Body of pancreas (tissue), 4 donors: ENCODE data around the gene CCDC38. TPM values are rescaled to one million over a fixed set of nuclear protein-coding genes. Genes with fewer than 3 reads are reported as not detected.

Source experiments
- ATAC-seq: fragments of 150-250 bp; one replicate; pipeline ENCODE4 v1.9.1; 2016
- DNase-seq, 4 donors: peaks; one replicate each; pipeline ENCODE4 v3.0.0-alpha.2; 2019
- H3K27ac ChIP-seq, 4 donors: fragments of 200-600 bp; sonication (generic); 1 replicate in 3 of 4; 2 replicates in 1 of 4; pipeline versions ENCODE4 v1.5.1 to v1.6.1; 2016 to 2019; ENCODE audit warnings: mild to moderate bottlenecking in 1 of 4, mixed read lengths in 1 of 4, moderate library complexity in 1 of 4
- H3K27me3 ChIP-seq, 2 donors: fragments of 200-600 bp; sonication (generic); one replicate each; pipeline ENCODE4 v1.6.0; 2016; ENCODE audit warnings: mild to moderate bottlenecking in 1 of 2
- H3K36me3 ChIP-seq, 2 donors: fragments of 200-600 bp; sonication (generic); replicated peaks in 1 of 2; 2 replicates each; pipeline ENCODE4 v1.5.1; 2016; ENCODE audit warnings: low read depth in 2 of 2; ENCODE audit not compliant: insufficient read depth in 1 of 2
- H3K4me1 ChIP-seq: fragments of 200-600 bp; sonication (generic); one replicate; pipeline ENCODE4 v1.6.0; 2016
- H3K4me3 ChIP-seq, 2 donors: fragments of 200-600 bp; sonication (generic); 1 replicate in 1 of 2; 2 replicates in 1 of 2; pipeline ENCODE4 v1.5.1; 2016 to 2019
- H3K9me3 ChIP-seq, 3 donors: fragments of 200-600 bp; sonication (generic); 1 replicate in 2 of 3; 2 replicates in 1 of 3; pipeline ENCODE4 v1.5.1; 2016
- POLR2A ChIP-seq, 3 donors: fragments of 450-650 bp; IDR thresholded peaks; one replicate each; pipeline ENCODE4 v1.6.1; 2016; ENCODE audit warnings: antibody characterized with exemption in 3 of 3, mild to moderate bottlenecking in 2 of 3
- WGBS, 2 donors: methylation state at CpG; one replicate each; pipeline ENCODE4 v1.1.5; 2017; 5-methylcytosine and 5-hydroxymethylcytosine counted together
- intact Hi-C: fragments of 100-400 bp; cut with DNase I; formaldehyde crosslinking; loops from one replicate; pipeline ENCODE4 v1.15.1; 2023
- total RNA-seq, 2 donors: library from RNA; depleted of rRNA; stranded (reverse); fragments of >200 nt; gene quantifications; one replicate each; pipeline ENCODE4 v1.1.0, GENCODE V29; 2016
- TF ChIP-seq, protein P1 (sequence below), 7 experiments: fragments of 450-650 bp in 4 of 7; fragments of 200-600 bp in 3 of 7; sonication (generic) in 3 of 7; IDR thresholded peaks; one replicate each; pipeline ENCODE4 v1.5.1; 2016 to 2019; ENCODE audit warnings: antibody characterized with exemption in 7 of 7

The CCDC38 gene
- total RNA-seq, 2 donors from 2014 or later: not detected

- 51 to 53% methylated on average over 10 of the region's 10 CpGs for WGBS, 2 donors
- Histone ChIP-seq H3K36me3 (no peaks in the 10 kb centered on the region), H3K9me3 (no peaks in the 10 kb centered on the region), H3K4me1 (peaks cover 11% of the 10 kb centered on the region), H3K4me3 (no peak overlapping the region), H3K27me3 (no peaks in the 10 kb centered on the region), H3K27ac (no peak overlapping the region)
- no peak for TF ChIP-seq POLR2A (IDR thresholded peaks at IDR 0.05)
- TF ChIP-seq, protein P1, sequence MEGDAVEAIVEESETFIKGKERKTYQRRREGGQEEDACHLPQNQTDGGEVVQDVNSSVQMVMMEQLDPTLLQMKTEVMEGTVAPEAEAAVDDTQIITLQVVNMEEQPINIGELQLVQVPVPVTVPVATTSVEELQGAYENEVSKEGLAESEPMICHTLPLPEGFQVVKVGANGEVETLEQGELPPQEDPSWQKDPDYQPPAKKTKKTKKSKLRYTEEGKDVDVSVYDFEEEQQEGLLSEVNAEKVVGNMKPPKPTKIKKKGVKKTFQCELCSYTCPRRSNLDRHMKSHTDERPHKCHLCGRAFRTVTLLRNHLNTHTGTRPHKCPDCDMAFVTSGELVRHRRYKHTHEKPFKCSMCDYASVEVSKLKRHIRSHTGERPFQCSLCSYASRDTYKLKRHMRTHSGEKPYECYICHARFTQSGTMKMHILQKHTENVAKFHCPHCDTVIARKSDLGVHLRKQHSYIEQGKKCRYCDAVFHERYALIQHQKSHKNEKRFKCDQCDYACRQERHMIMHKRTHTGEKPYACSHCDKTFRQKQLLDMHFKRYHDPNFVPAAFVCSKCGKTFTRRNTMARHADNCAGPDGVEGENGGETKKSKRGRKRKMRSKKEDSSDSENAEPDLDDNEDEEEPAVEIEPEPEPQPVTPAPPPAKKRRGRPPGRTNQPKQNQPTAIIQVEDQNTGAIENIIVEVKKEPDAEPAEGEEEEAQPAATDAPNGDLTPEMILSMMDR (IDR thresholded peaks at IDR 0.05): no peak
- DNase-seq (no peak), ATAC-seq (no peak)
- intact Hi-C loops: no loop called here
Measured at GRCh38 chr12:95837240-95838038, 105.0 kb downstream of the CCDC38 start.

- Histone ChIP-seq H3K27ac (peak overlapping the region in 1 of 4 donors; percentile 18), H3K36me3 (no peaks in the 10 kb centered on the region), H3K27me3 (no peaks in the 10 kb centered on the region), H3K4me3 (no peak overlapping the region), H3K9me3 (no peaks in the 10 kb centered on the region), H3K4me1 (peaks cover 11% of the 10 kb centered on the region)
- TF ChIP-seq POLR2A (IDR thresholded peaks at IDR 0.05): no peak
- TF ChIP-seq, protein P1 (IDR thresholded peaks at IDR 0.05): no peak
- intact Hi-C loops: no loop called here
- ATAC-seq (peak; percentile 75), DNase-seq (peak in 1 of 4 donors; percentile 52)
- WGBS, 2 donors: 0 to 8% methylated on average over 1 of the region's 1 CpG
Measured at GRCh38 chr12:95836630-95837239, 105.7 kb downstream of the CCDC38 start.

GRCh38 chr12:95836185-95836609, 106.2 kb downstream of the CCDC38 start:
- peaks cover 11% of the 10 kb centered on the region for H3K4me1 ChIP-seq
- DNase-seq (no peak), ATAC-seq (no peak)
- no peaks in the 10 kb centered on the region for H3K9me3 ChIP-seq
- 10 to 13% methylated on average over 3 of the region's 3 CpGs for WGBS, 2 donors
- H3K36me3 ChIP-seq: no peaks in the 10 kb centered on the region
- no peaks in the 10 kb centered on the region for H3K27me3 ChIP-seq
- H3K27ac ChIP-seq: peak overlapping the region in 1 of 4 donors; percentile 18
- intact Hi-C loops: no loop called here
- H3K4me3 ChIP-seq: no peak overlapping the region
- TF ChIP-seq, protein P1 (IDR thresholded peaks at IDR 0.05): no peak
- no peak for TF ChIP-seq POLR2A (IDR thresholded peaks at IDR 0.05)

DNA sequence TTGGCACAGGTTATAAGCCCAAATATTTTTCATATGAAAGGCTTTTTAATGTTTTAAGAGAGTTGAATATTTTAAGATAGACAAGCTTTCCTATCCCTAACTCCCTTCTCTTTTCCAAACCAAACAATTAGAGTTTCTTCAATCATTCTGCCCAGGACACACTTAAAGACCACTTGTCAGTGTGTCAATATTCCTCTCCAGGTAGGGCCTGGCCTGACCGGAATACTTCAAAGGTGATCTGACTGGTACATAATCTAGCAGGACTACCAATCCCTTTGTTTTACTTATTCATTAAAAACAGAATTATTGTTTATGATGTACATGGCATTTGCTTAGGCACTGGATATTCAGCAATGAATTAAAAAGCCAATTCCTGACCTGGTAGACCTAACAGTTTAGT, 107.8 kb downstream of the CCDC38 start:
- intact Hi-C loops: no loop called here
- H3K9me3 ChIP-seq: no peaks in the 10 kb centered on the region
- no peaks in the 10 kb centered on the region for H3K36me3 ChIP-seq
- ATAC-seq (no peak), DNase-seq (no peak)
- H3K4me3 ChIP-seq: no peak overlapping the region
- no peaks in the 10 kb centered on the region for H3K27me3 ChIP-seq
- TF ChIP-seq, protein P1 (IDR thresholded peaks at IDR 0.05): no peak
- TF ChIP-seq POLR2A (IDR thresholded peaks at IDR 0.05): no peak
- WGBS, 2 donors: 93 to 94% methylated on average over 1 of the region's 1 CpG
- peaks cover 15% of the 10 kb centered on the region for H3K4me1 ChIP-seq
- no peak overlapping the region for H3K27ac ChIP-seq
